Lower leg skin (tissue), 4 donors: ENCODE measurements around the gene STARD7. TPM values are rescaled to one million over a fixed set of nuclear protein-coding genes. Genes with fewer than 3 reads are reported as not detected.

Source experiments
- DNase-seq, 2 donors: peaks; one replicate each; pipeline ENCODE4 v3.0.0-alpha.2; 2019; ENCODE audit warnings: low spot score in 2 of 2
- H3K4me3 ChIP-seq: fragments of 200-600 bp; sonication (generic); 2 replicates; pipeline ENCODE4 v1.5.1; 2017; ENCODE audit warnings: mild to moderate bottlenecking, low read depth; ENCODE audit not compliant: poor library complexity, severe bottlenecking
- POLR2A ChIP-seq, 2 donors: fragments of 450-650 bp; IDR thresholded peaks; one replicate each; pipeline ENCODE4 v1.6.1; 2016 to 2017; ENCODE audit warnings: antibody characterized with exemption in 2 of 2, mild to moderate bottlenecking in 1 of 2, moderate library complexity in 1 of 2
- WGBS, 2 donors: methylation state at CpG; one replicate each; pipeline ENCODE4 v1.1.5; 2018; 5-methylcytosine and 5-hydroxymethylcytosine counted together
- intact Hi-C: fragments of 100-400 bp; cut with DNase I; formaldehyde crosslinking; loops from one replicate; pipeline ENCODE4 v1.15.0; 2023; ENCODE audit warnings: low total_unique reads
- total RNA-seq, 4 donors: library from RNA; depleted of rRNA; stranded (reverse); fragments of >200 nt; gene quantifications; one replicate each; pipeline ENCODE4 v1.1.0, GENCODE V29; 2016
- TF ChIP-seq, protein P1 (sequence below), 3 donors: fragments of 450-650 bp; IDR thresholded peaks; one replicate each; pipeline ENCODE4 v1.5.1; 2016; ENCODE audit warnings: antibody characterized with exemption in 3 of 3, mild to moderate bottlenecking in 3 of 3, moderate library complexity in 2 of 3

The STARD7 gene
- total RNA-seq, 4 donors from 2014 or later = 52.5 to 101 (median 77.2) TPM

DNA sequence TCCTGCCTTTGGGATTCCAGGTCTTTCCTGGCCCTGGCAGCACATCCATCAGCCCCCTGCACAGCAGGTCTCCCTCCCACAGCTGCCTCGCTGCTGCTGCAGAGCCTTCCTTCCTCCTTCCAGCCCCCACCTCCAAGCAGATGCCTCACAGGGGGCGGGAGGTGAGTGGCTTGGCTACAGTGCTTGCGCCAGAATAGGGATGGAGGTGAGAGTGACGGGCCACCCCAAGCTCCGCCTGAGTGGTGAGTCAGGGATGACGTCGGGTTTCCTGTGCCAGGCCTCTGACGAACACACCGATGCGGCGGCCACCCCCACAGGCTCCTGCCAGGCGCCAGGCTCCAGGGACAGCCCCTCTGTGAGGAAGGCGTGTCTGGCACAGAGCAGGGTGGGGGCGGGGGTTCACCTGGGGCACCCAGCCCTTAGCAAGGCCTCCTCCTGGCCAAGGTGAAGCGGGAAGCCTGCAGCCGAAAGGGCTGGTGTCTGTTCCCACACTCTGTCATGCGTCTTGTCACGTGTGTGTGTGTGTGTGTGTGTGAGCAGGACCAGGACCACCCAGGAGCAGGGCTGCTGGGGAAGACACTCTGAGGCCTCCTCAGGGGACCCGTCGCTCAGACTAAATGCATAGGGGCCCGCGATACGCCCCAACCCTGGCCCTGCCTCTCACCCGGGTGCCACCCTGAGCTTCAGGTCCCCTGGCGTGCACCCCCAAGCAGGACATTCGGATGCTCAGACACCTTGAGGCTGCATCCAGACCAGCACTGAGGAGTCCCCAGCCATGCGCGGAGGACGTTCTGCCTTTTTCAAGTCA lies 60.0 kb downstream of the STARD7 start:
- H3K4me3 ChIP-seq = no peak overlapping the region
- no peak for TF ChIP-seq POLR2A (IDR thresholded peaks at IDR 0.05)
- TF ChIP-seq, protein P1, sequence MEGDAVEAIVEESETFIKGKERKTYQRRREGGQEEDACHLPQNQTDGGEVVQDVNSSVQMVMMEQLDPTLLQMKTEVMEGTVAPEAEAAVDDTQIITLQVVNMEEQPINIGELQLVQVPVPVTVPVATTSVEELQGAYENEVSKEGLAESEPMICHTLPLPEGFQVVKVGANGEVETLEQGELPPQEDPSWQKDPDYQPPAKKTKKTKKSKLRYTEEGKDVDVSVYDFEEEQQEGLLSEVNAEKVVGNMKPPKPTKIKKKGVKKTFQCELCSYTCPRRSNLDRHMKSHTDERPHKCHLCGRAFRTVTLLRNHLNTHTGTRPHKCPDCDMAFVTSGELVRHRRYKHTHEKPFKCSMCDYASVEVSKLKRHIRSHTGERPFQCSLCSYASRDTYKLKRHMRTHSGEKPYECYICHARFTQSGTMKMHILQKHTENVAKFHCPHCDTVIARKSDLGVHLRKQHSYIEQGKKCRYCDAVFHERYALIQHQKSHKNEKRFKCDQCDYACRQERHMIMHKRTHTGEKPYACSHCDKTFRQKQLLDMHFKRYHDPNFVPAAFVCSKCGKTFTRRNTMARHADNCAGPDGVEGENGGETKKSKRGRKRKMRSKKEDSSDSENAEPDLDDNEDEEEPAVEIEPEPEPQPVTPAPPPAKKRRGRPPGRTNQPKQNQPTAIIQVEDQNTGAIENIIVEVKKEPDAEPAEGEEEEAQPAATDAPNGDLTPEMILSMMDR (IDR thresholded peaks at IDR 0.05) = no peak
- intact Hi-C loops = no loop called here
- peak; percentile 79 to 96 for DNase-seq
- WGBS, 2 donors = 32 to 42% methylated on average over 20 to 28 of the region's 29 CpGs

DNA sequence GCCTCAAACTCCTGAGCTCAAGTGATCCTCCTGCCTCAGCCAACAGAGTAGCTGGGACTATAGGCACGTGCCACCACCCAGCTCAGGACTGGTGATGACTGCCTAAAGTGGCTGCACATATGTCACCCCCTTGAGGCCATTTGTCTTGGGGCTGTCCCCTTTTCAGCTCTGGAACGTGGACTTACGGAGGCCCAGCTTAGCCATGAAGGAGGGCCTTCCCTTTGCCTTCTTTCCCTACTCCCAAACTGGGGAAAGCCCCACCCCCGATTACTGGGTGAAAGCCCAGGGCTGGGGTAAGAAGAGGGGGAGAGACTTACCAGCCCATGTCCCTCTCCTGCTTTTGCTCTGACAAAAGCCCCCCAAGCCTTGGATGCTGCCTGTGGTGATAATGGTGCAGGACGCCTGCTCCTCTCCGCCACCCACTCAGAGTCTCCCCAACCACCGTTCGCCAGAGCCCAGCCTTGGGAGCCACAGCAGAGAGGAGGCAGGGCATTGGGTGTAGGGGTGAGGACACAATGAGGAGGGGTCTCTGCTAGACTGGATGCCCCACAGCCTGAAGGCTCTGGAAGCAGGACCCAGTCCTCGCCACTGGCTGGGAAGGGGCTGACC lies 60.9 kb downstream of the STARD7 start:
- 69 to 78% methylated on average over 7 to 9 of the region's 9 CpGs for WGBS, 2 donors
- no peak overlapping the region for H3K4me3 ChIP-seq
- intact Hi-C loops = no loop called here
- DNase-seq = no peak
- TF ChIP-seq, protein P1 (IDR thresholded peaks at IDR 0.05) = no peak
- TF ChIP-seq POLR2A (IDR thresholded peaks at IDR 0.05) = no peak

DNA sequence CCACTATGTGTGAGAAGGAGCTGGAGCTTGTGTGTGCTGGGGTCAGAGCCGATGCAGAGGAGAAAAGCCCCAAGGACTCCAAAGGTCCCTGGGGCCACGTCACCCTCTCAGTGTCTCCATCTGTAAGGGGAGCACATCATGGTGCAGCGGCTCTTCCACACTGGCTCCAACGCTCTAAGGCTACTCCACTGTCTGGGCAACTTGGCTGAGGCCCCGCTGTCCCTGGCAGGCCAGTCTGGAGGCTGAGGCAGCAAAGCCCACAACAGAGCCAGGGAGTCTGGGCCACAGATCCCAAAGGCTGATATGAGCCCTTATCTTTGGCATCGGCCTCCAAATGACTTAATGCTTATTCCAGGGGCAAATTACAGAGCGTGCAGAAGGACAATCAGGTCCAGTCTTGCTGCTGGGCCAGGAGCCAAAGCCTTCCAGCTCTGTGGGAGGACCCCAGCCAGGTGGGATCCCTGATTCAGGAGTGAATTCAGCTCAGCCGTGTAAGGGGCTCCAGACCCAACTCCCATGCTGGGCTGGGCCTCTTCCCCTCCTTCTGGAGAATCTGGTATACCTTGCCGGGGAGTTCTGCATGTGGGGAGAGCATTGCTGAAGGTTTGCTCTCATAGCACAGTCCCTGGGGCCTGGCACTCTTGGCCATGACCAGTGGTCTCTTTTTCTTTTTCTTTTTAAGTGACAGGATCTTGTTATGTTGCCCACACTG lies 61.6 kb downstream of the STARD7 start:
- TF ChIP-seq, protein P1 (IDR thresholded peaks at IDR 0.05) = no peak
- intact Hi-C loops = no loop called here
- H3K4me3 ChIP-seq = no peak overlapping the region
- WGBS, 2 donors = 63 to 70% methylated on average over 7 to 9 of the region's 9 CpGs
- no peak for DNase-seq

- no peak for DNase-seq
- TF ChIP-seq POLR2A (IDR thresholded peaks at IDR 0.05) = no peak
- TF ChIP-seq, protein P1 (IDR thresholded peaks at IDR 0.05) = no peak
- whole genome bisulfite sequencing, 2 donors = 25 to 46% methylated on average over 16 to 18 of the region's 20 CpGs
- H3K4me3 ChIP-seq = no peak overlapping the region
- intact Hi-C loops = no loop called here
Observed at GRCh38 chr2:96146153-96146880, 62.3 kb downstream of the STARD7 start.

- H3K4me3 ChIP-seq = no peak overlapping the region
- intact Hi-C loops = no loop called here
- TF ChIP-seq, protein P1 (IDR thresholded peaks at IDR 0.05) = no peak
- no peak for TF ChIP-seq POLR2A (IDR thresholded peaks at IDR 0.05)
- no peak for DNase-seq
- 29 to 36% methylated on average over 3 of the region's 3 CpGs for WGBS, 2 donors
Observed at GRCh38 chr2:96145848-96146152, 62.8 kb downstream of the STARD7 start.
